IMR-90 (cell line): ENCODE data around the gene CPNE1. TPM values are rescaled to one million over a fixed set of nuclear protein-coding genes. Genes with fewer than 3 reads are reported as not detected.

Experiments used
- ATAC-seq: fragments of 200-7000 bp; cut with Tn5 transposase; 2 replicates; pipeline ENCODE4 v1.9.1; 2020; ENCODE audit warnings: low read depth, mild to moderate bottlenecking, moderate library complexity
- BruUV-seq: library from RNA; stranded (reverse); fragments of 400-500 nt; replicated peaks from 2 replicates; lab custom pipeline; 2021; lab: Mats Ljungman, UMichigan
- CTCF ChIA-PET: fragments of 300-600 bp; formaldehyde crosslinking; extraction: SDS; loops from one replicate; lab custom pipeline; 2021; ENCODE audit warnings: antibody characterized with exemption; lab: Yijun Ruan, JAX
- POLR2A ChIA-PET: fragments of 300-600 bp; sonication (Branson Sonifier 250); formaldehyde crosslinking; loops from one replicate; lab custom pipeline; 2022; ENCODE audit warnings: antibody characterized with exemption; ENCODE audit not compliant: unreplicated experiment; lab: Charles Lee
- DNase-seq: peaks from one replicate; pipeline ENCODE4 v3.0.0; 2013
- H2AFZ ChIP-seq: replicated peaks from 2 replicates; pipeline ENCODE3; 2013; ENCODE audit warnings: low read length, mild to moderate bottlenecking; ENCODE audit not compliant: poor library complexity
- H2AK5ac ChIP-seq: 2 replicates; pipeline ENCODE4 v1.6.1; 2013; ENCODE audit warnings: low read depth, low read length, inconsistent platforms
- H2AK9ac ChIP-seq: replicated peaks from 2 replicates; pipeline ENCODE3; 2013; ENCODE audit warnings: mild to moderate bottlenecking, low read depth, low read length, moderate library complexity; ENCODE audit not compliant: poor library complexity
- H2BK120ac ChIP-seq: 2 replicates; pipeline ENCODE4 v1.6.1; 2013; ENCODE audit warnings: low read depth, low read length, inconsistent platforms
- H2BK15ac ChIP-seq: 3 replicates; pipeline ENCODE4 v1.6.1; 2013; ENCODE audit warnings: low read depth, low read length, inconsistent platforms
- H2BK20ac ChIP-seq: 2 replicates; pipeline ENCODE4 v1.6.1; 2013; ENCODE audit warnings: low read depth, mild to moderate bottlenecking, inconsistent platforms, low read length, moderate library complexity
- H2BK5ac ChIP-seq: 2 replicates; pipeline ENCODE4 v1.6.1; 2013; ENCODE audit warnings: mild to moderate bottlenecking, low read depth, low read length, inconsistent platforms; ENCODE audit not compliant: poor library complexity, severe bottlenecking
- H3K14ac ChIP-seq: replicated peaks from 2 replicates; pipeline ENCODE4 v1.6.1; 2013; ENCODE audit warnings: low read depth, low read length, inconsistent platforms
- H3K18ac ChIP-seq: 2 replicates; pipeline ENCODE4 v1.6.1; 2013; ENCODE audit warnings: low read depth, low read length, control low read depth
- H3K23ac ChIP-seq: 2 replicates; pipeline ENCODE4 v1.6.1; 2013; ENCODE audit warnings: low read depth, low read length, inconsistent platforms
- H3K27ac ChIP-seq: 2 replicates; pipeline ENCODE4 v1.5.1; 2013; ENCODE audit warnings: mild to moderate bottlenecking, control low read depth, low read length; ENCODE audit not compliant: insufficient read depth
- H3K27me3 ChIP-seq: 2 replicates; pipeline ENCODE4 v1.6.1; 2013; ENCODE audit warnings: low read length; ENCODE audit not compliant: control insufficient read depth, insufficient read depth
- H3K36me3 ChIP-seq: 2 replicates; pipeline ENCODE4 v1.6.1; 2013; ENCODE audit warnings: low read length, mixed read lengths; ENCODE audit not compliant: control insufficient read depth, insufficient read depth
- H3K4ac ChIP-seq: 2 replicates; pipeline ENCODE4 v1.6.1; 2013; ENCODE audit warnings: low read depth, low read length, inconsistent platforms
- H3K4me1 ChIP-seq: 2 replicates; pipeline ENCODE4 v1.6.1; 2013; ENCODE audit warnings: low read length, mixed read lengths; ENCODE audit not compliant: control insufficient read depth, insufficient read depth
- H3K4me2 ChIP-seq: 2 replicates; pipeline ENCODE4 v1.6.1; 2013; ENCODE audit warnings: low read depth, mild to moderate bottlenecking, control low read depth, low read length, moderate library complexity
- H3K4me3 ChIP-seq: 2 replicates; pipeline ENCODE4 v1.5.1; 2013; ENCODE audit warnings: low read depth, mild to moderate bottlenecking, control low read depth, low read length, moderate library complexity; ENCODE audit not compliant: insufficient read depth
- H3K56ac ChIP-seq: 2 replicates; pipeline ENCODE4 v1.6.1; 2013; ENCODE audit warnings: low read length, inconsistent platforms; ENCODE audit not compliant: insufficient read depth; ENCODE audit errors: extremely low read depth
- H3K79me1 ChIP-seq, 2 experiments: 2 replicates each; pipeline ENCODE4 v1.6.1; 2013; ENCODE audit warnings: low read length in 2 of 2, inconsistent platforms in 1 of 2, low read depth in 1 of 2
- H3K9ac ChIP-seq: 2 replicates; pipeline ENCODE4 v1.6.1; 2013; ENCODE audit warnings: low read depth, low read length, control low read depth
- H3K9me1 ChIP-seq: 2 replicates; pipeline ENCODE4 v1.6.1; 2013; ENCODE audit warnings: low read length, inconsistent platforms; ENCODE audit not compliant: insufficient read depth
- H3K9me3 ChIP-seq: 2 replicates; pipeline ENCODE4 v1.6.1; 2013; ENCODE audit warnings: low read length; ENCODE audit not compliant: control insufficient read depth, insufficient read depth
- H4K20me1 ChIP-seq: 2 replicates; pipeline ENCODE4 v1.6.1; 2013; ENCODE audit warnings: low read length, inconsistent platforms; ENCODE audit not compliant: insufficient read depth
- H4K5ac ChIP-seq: 2 replicates; pipeline ENCODE4 v1.6.1; 2013; ENCODE audit warnings: mild to moderate bottlenecking, low read depth, low read length, control low read depth
- H4K8ac ChIP-seq, 2 experiments: 2 replicates each; pipeline ENCODE4 v1.6.1; 2013; ENCODE audit warnings: low read depth in 2 of 2, low read length in 2 of 2, control low read depth in 1 of 2, inconsistent platforms in 1 of 2
- H4K91ac ChIP-seq: 2 replicates; pipeline ENCODE4 v1.6.1; 2013; ENCODE audit warnings: low read depth, low read length, inconsistent platforms; ENCODE audit not compliant: insufficient read depth
- SMC3 ChIP-seq: fragments of 150-350 bp; IDR thresholded peaks from 2 replicates; pipeline ENCODE4 v1.6.1; 2016; ENCODE audit warnings: low read depth, mild to moderate bottlenecking, antibody characterized with exemption, low read length, moderate library complexity
- WGBS, 2 experiments: methylation state at CpG; one replicate each; pipeline versions ENCODE4 v1.1.5 to v1.1.7; 2013; ENCODE audit warnings: missing lambda C conversion rate in 2 of 2; ENCODE audit not compliant: insufficient read length in 1 of 2; ENCODE audit errors: extremely low coverage in 2 of 2; 5-methylcytosine and 5-hydroxymethylcytosine counted together
- dilution Hi-C: fragments of 300-500 bp; cut with HindIII; formaldehyde crosslinking; loops from one replicate; pipeline ENCODE4 v1.14.3; 2018; ENCODE audit warnings: low sequenced_read_pairs; ENCODE audit not compliant: unreplicated experiment
- in situ Hi-C: fragments of 300-500 bp; cut with MboI; formaldehyde crosslinking; loops from 3 replicates; pipeline ENCODE4 v1.14.3; 2019; ENCODE audit warnings: low sequenced_read_pairs, inconsistent platforms, mixed read lengths
- intact Hi-C: fragments of 100-400 bp; cut with micrococcal nuclease; formaldehyde crosslinking; loops from 2 replicates; pipeline ENCODE4 v1.10.0; 2022
- polyA plus RNA-seq, 3 experiments: library from polyadenylated mRNA; depleted of rRNA; stranded (reverse); fragments of >200 nt; gene quantifications; 2 replicates each; pipeline ENCODE4 v1.2.3, GENCODE V29; 2012; ENCODE audit warnings: low replicate concordance in 1 of 3
- total RNA-seq: library from RNA; depleted of rRNA; stranded (reverse); fragments of >200 nt; gene quantifications from 2 replicates; pipeline ENCODE4 v1.2.3, GENCODE V29; 2012

Gene CPNE1
- total and polyA plus RNA-seq, 2 of the 4 experiments (the other 2 are of a cell fraction), result 163 to 165 TPM

GRCh38 chr20:35598899-35599775, 65.6 kb downstream of the CPNE1 start:
- Histone ChIP-seq H3K36me3 (no peaks in the 10 kb centered on the region), H3K14ac (no peak overlapping the region), H3K4me1 (peaks cover 3% of the 10 kb centered on the region), H3K4ac (no peak overlapping the region), H4K5ac (no peak overlapping the region), H3K4me2 (no peak overlapping the region), H2AK5ac (no peak overlapping the region), H3K9me3 (no peaks in the 10 kb centered on the region), H3K27ac (no peak overlapping the region), H2AK9ac (no peak overlapping the region), H3K23ac (no peak overlapping the region), H2BK15ac (no peak overlapping the region), H3K9ac (no peak overlapping the region), H3K9me1 (no peaks in the 10 kb centered on the region), H2AFZ (peak overlapping the region; percentile 40), H3K56ac (no peak overlapping the region), H4K8ac (no peak overlapping the region), H2BK5ac (no peak overlapping the region), H4K91ac (no peak overlapping the region), H3K4me3 (no peak overlapping the region), H2BK20ac (no peak overlapping the region), H2BK120ac (no peak overlapping the region), H3K79me1 (no peaks in the 10 kb centered on the region), H4K20me1 (no peaks in the 10 kb centered on the region; the same call in 1 of the 2 replicates), H3K27me3 (peaks cover 55% of the 10 kb centered on the region), H3K18ac (no peak overlapping the region)
- BruUV-seq, result no TSS peak
- ATAC-seq (no peak), DNase-seq (no peak)
- CTCF ChIA-PET, result no interaction called here
- dilution Hi-C loops, result no loop called here
- 81% methylated on average over 13 of the region's 22 CpGs; no CpG with 5 or more reads in 1 of the 2 experiments for WGBS, 2 experiments
- in situ Hi-C loops, result no loop called here
- POLR2A ChIA-PET, result interaction anchor here (0.6 kb wide), 1 partner anchor 10 kb away, joined by 10 read pairs; no protein-coding TSS in a partner anchor
- intact Hi-C loops, result no loop called here
- no peak for TF ChIP-seq SMC3
